GM13977 (cell line): ENCODE results near the gene NLRP4.

Source experiments
- DNase-seq: peaks from one replicate; pipeline ENCODE4 v3.0.0; 2012; ENCODE audit warnings: low spot score
- in situ Hi-C: fragments of 300-500 bp; cut with MboI; formaldehyde crosslinking; loops from one replicate; pipeline ENCODE4 v1.12.0; 2022; ENCODE audit warnings: low sequenced_read_pairs, low pct_unique_long_range_greater_than_20kb, mixed read lengths, inconsistent platforms; ENCODE audit not compliant: unreplicated experiment
- TF ChIP-seq, protein P1 (sequence below): IDR thresholded peaks from 2 replicates; pipeline ENCODE4 v1.5.1; 2012; ENCODE audit warnings: mild to moderate bottlenecking, control low read depth; ENCODE audit not compliant: insufficient read depth; ENCODE audit errors: extremely low read depth, missing control alignments

NLRP4 gene

DNA sequence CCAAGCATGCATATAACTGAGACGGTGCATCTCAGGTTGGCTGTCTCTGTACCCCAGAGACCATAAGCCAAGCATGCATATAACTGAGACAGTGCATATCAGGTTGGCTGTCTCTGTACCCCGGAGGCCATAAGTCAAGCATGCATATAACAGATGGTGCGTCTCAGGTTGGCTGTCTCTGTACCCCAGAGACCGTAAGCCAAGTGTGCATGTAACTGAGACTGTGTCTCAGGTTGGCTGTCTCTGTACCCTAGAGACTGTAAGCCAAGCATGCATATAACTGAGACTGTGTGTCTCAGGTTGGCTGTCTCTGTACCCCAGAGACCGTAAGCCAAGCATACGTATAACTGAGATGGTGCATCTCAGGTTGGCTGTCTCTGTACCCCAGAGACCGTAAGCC is 30.8 kb downstream of the NLRP4 start:
- DNase-seq: no peak
- TF ChIP-seq, protein P1, sequence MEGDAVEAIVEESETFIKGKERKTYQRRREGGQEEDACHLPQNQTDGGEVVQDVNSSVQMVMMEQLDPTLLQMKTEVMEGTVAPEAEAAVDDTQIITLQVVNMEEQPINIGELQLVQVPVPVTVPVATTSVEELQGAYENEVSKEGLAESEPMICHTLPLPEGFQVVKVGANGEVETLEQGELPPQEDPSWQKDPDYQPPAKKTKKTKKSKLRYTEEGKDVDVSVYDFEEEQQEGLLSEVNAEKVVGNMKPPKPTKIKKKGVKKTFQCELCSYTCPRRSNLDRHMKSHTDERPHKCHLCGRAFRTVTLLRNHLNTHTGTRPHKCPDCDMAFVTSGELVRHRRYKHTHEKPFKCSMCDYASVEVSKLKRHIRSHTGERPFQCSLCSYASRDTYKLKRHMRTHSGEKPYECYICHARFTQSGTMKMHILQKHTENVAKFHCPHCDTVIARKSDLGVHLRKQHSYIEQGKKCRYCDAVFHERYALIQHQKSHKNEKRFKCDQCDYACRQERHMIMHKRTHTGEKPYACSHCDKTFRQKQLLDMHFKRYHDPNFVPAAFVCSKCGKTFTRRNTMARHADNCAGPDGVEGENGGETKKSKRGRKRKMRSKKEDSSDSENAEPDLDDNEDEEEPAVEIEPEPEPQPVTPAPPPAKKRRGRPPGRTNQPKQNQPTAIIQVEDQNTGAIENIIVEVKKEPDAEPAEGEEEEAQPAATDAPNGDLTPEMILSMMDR: no peak
- in situ Hi-C loops: no loop called here

DNA sequence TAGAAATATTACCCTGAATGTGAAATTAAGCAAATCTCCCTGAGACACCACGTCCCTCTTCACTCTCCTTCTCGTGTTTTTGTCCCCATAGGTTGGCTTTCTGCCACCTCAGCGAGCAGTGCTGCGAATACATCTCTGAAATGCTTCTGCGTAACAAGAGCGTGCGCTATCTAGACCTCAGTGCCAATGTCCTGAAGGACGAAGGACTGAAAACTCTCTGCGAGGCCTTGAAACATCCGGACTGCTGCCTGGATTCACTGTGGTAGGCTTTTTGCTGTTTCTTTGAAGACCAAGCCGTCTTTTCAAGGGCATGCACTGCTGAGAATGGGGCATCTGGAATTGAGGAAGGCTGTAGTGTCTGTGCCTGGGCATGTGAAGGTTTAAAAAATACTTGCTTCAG is 34.4 kb downstream of the NLRP4 start:
- in situ Hi-C loops: no loop called here
- TF ChIP-seq, protein P1: no peak
- no peak for DNase-seq

- TF ChIP-seq, protein P1: no peak
- DNase-seq: no peak
- in situ Hi-C loops: no loop called here
These were observed 40.9 kb downstream of the NLRP4 start for GRCh38 chr19:55877211-55877610.

DNA sequence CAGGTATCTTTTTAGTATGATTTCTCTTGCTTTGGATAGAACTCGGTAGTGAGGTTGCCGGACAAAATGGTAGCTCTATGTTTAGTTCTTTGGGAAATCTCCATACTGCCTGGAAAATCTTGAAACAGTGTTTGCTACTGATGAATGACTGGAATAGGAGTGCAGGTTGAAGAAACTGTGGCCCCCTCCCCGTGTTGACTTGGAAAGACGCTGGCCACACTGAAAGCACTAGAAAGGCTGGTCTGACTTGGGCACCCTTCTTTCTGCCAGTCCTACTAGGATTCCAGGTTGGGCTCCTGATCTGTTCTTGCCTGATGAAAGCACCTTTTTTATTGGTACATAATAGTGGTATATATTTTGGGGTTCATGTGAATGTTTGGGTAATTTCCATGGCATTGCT is 46.3 kb downstream of the NLRP4 start:
- DNase-seq: no peak
- in situ Hi-C loops: no loop called here
- TF ChIP-seq, protein P1: no peak

- no peak for DNase-seq
- TF ChIP-seq, protein P1: no peak
- in situ Hi-C loops: no loop called here
These were observed 62.6 kb downstream of the NLRP4 start for GRCh38 chr19:55898911-55899310.

DNA sequence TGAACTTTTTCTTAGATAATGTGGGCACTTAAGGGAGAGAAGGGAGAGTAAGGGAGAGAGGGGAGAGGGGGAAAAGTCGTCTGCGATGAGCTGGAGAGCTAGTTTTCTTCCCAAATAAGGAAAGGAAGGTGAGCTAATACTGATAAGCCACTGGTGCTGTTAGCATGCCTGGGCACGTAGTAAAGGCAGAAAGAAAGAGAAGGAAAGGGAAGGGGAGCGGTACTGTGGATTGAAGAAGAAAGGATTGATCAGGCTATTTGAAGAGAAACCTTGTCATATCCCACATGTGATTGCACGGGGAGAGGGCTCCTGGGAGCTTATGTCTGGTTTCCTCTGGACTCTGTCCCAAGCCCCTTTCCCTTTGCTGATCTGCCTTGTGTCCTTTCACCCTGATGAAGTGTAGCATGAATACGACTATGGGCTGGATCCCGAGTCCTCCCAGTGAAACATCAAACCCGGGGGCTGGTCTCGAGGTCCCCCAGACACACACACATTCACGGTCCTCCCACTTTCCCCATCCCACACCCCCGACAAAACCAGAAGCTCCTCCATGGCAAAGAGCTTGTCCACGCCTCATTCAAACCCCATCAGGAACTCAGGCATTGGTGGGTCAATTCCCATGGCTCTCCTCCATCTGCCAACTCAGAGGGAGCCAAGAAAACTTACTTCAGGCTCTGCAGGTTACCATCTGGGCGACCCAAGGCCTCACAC is 65.2 kb downstream of the NLRP4 start:
- DNase-seq: no peak
- TF ChIP-seq, protein P1: no peak
- in situ Hi-C loops: no loop called here
